ENCODE measurements around the gene TBC1D3C.
"Not testable (repeated sequence)": the region's sequence is repeated elsewhere in the genome, so short reads cannot be mapped to it uniquely, and the experiment has no call there.

DNA sequence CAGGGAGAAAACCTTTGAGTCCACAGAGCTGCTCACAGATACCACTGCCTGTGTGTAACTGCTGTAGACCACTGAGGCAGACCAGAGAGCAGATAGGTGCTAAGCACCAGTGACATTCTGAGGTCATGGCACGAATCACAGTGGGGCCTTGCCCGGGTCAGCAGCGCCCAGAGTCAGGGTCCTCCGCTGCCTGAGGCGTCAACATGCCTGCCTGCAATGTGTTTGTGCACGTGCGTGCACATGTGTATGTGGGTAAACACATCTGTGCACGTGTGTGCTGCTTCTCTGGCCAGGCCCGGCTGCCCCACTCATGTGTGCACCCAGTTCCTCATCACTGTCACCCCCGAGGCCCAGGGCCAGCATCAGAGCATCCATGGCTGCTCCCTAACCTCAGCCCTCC lies at the start of gene TBC1D3C:
- not testable (repeated sequence) for TF ChIP-seq CTCF, EP300, POLR2A (IDR thresholded peaks at IDR 0.05)
